ENCODE data around the gene COL5A2. TPM values are rescaled to one million over a fixed set of nuclear protein-coding genes. Genes with fewer than 3 reads are reported as not detected.

Gene COL5A2
- total and polyA plus RNA-seq, 9 of the 15 experiments (the other 6 are each of a cell fraction or from before 2014, with no cell fraction given), result 0.01 to 0.54 (median 0.19) TPM

DNA sequence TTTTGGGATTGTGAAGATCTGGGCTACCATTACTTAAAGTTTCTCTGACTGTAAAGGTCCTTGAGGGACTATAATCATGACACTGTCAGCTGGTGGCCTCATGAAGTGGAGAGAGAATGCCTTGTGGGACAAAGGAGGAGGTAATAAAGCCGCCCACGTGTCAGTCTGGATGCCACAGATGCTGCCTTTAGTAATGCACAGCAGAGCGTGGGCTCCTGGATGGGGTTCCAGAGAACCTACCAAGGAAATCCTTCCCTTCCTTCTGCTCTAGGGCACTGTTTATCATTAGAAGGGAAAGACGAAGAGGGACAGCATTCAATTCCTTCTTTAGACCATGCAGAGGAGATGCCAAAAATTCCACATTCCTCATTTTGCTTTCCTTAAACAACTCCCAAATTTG, 63.5 kb downstream of the COL5A2 start:
- H3K36me3 ChIP-seq (ENCODE audit: control insufficient read depth, insufficient read depth, low read length), result no peaks in the 10 kb centered on the region
- no peaks in the 10 kb centered on the region for H3K79me2 ChIP-seq (ENCODE audit: control insufficient read depth, insufficient read depth, low read length)
- no peak overlapping the region for H3K27ac ChIP-seq (ENCODE audit: extremely low read depth, low read depth, low read length)
- intact Hi-C loops (cut with micrococcal nuclease) (no loop called here), in situ Hi-C loops (cut with MboI) (no loop called here)
- no peak for ATAC-seq
- TF ChIP-seq RBM39 (optimal IDR thresholded peaks at IDR 0.05; ENCODE audit: low read depth, low read length) (no peak), SPI1 (IDR thresholded peaks at IDR 0.05; ENCODE audit: borderline replicate concordance, low read depth, low read length) (no peak), MCM3 (IDR thresholded peaks at IDR 0.05) (no peak), TARDBP (IDR thresholded peaks at IDR 0.05) (no peak), MEIS2 (IDR thresholded peaks at IDR 0.05; ENCODE audit: partially characterized antibody) (no peak), GTF2F1 (IDR thresholded peaks at IDR 0.05; ENCODE audit: low read depth, low read length) (no peak), JUND (IDR thresholded peaks at IDR 0.05; ENCODE audit: borderline replicate concordance, low read depth, low read length) (no peak), JUND (tag; IDR thresholded peaks at IDR 0.05; ENCODE audit: borderline replicate concordance, low read depth, low read length) (no peak), TEAD2 (tag; IDR thresholded peaks at IDR 0.05) (no peak)
- TF ChIP-seq, protein P1, sequence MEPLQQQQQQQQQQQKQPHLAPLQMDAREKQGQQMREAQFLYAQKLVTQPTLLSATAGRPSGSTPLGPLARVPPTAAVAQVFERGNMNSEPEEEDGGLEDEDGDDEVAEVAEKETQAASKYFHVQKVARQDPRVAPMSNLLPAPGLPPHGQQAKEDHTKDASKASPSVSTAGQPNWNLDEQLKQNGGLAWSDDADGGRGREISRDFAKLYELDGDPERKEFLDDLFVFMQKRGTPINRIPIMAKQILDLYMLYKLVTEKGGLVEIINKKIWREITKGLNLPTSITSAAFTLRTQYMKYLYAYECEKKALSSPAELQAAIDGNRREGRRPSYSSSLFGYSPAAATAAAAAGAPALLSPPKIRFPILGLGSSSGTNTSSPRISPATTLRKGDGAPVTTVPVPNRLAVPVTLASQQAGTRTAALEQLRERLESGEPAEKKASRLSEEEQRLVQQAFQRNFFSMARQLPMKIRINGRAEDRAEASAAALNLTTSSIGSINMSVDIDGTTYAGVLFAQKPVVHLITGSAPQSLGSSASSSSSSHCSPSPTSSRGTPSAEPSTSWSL (CRISPR knock-in tag; IDR thresholded peaks at IDR 0.05; ENCODE audit: borderline replicate concordance), result no peak
- TF ChIP-seq, protein P2, sequence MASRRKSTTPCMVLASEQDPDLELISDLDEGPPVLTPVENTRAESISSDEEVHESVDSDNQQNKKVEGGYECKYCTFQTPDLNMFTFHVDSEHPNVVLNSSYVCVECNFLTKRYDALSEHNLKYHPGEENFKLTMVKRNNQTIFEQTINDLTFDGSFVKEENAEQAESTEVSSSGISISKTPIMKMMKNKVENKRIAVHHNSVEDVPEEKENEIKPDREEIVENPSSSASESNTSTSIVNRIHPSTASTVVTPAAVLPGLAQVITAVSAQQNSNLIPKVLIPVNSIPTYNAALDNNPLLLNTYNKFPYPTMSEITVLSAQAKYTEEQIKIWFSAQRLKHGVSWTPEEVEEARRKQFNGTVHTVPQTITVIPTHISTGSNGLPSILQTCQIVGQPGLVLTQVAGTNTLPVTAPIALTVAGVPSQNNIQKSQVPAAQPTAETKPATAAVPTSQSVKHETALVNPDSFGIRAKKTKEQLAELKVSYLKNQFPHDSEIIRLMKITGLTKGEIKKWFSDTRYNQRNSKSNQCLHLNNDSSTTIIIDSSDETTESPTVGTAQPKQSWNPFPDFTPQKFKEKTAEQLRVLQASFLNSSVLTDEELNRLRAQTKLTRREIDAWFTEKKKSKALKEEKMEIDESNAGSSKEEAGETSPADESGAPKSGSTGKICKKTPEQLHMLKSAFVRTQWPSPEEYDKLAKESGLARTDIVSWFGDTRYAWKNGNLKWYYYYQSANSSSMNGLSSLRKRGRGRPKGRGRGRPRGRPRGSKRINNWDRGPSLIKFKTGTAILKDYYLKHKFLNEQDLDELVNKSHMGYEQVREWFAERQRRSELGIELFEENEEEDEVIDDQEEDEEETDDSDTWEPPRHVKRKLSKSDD (conservative IDR thresholded peaks at IDR 0.05; ENCODE audit: low read length), result no peak
- no peaks in the 10 kb centered on the region for H3K4me1 ChIP-seq (replicated peaks in 1 of 2; ENCODE audit: control insufficient read depth in 2 of 2, insufficient read depth in 2 of 2, low read length in 2 of 2)
- H3K4me2 ChIP-seq (ENCODE audit: insufficient read depth, low read length), result no peak overlapping the region
- BruUV-seq (replicated peaks), result no TSS peak
- no peak overlapping the region for H3K9ac ChIP-seq (ENCODE audit: insufficient read depth in 1 of 2, low read depth in 2 of 2, low read length in 2 of 2)
- no peaks in the 10 kb centered on the region for H3K9me1 ChIP-seq (ENCODE audit: control insufficient read depth, insufficient read depth, low read length)
- WGBS (ENCODE audit: insufficient coverage, low coverage, missing lambda C conversion rate), result 0% methylated on average over 4 of the region's 4 CpGs
- no peaks in the 10 kb centered on the region for H3K27me3 ChIP-seq (ENCODE audit: control insufficient read depth in 2 of 2, insufficient read depth in 2 of 2, low read length in 2 of 2)
- no peaks in the 10 kb centered on the region for H4K20me1 ChIP-seq (replicated peaks; ENCODE audit: control insufficient read depth, insufficient read depth, low read length)
- no peak for DNase-seq (ENCODE audit: extremely low read depth in 1 of 4, low spot score in 3 of 4)
- H3K4me3 ChIP-seq, result no peak overlapping the region
- CTCF ChIA-PET (ENCODE audit: low intra/inter-chr PET ratio), result no interaction called here
- POLR2A ChIA-PET, result no interaction called here
- no peak for FAIRE-seq
- H3K9me3 ChIP-seq (replicated peaks; ENCODE audit: control insufficient read depth, insufficient read depth, low read depth, low read length), result no peaks in the 10 kb centered on the region
- no peak overlapping the region for H2AFZ ChIP-seq (ENCODE audit: low read depth, low read length)
